WTC11 (cell line): ENCODE results near the gene ERC2. TPM values are rescaled to one million over a fixed set of nuclear protein-coding genes. Genes with fewer than 3 reads are reported as not detected.

ENCODE experiments used
- ATAC-seq: fragments of 200-7000 bp; cut with Tn5 transposase; 2 replicates; pipeline ENCODE4 v1.10.0; 2021; ENCODE audit warnings: mild to moderate bottlenecking, moderate library complexity
- CTCF ChIA-PET: fragments of 300-600 bp; sonication (Branson Sonifier 250); formaldehyde crosslinking; loops from one replicate; lab custom pipeline; 2021; ENCODE audit warnings: antibody characterized with exemption; lab: Charles Lee
- POLR2A ChIA-PET: fragments of 350-600 bp; sonication (Branson Sonifier 250); formaldehyde crosslinking; loops from one replicate; lab custom pipeline; 2021; ENCODE audit warnings: antibody characterized with exemption; lab: Charles Lee
- DNase-seq: peaks from one replicate; pipeline ENCODE4 v3.0.0; 2021; ENCODE audit warnings: low spot score
- H3K27ac Mint-ChIP-seq: 2 replicates; pipeline ENCODE4 v1.8.0; 2021; ENCODE audit warnings: mixed read lengths
- H3K27me3 Mint-ChIP-seq: 2 replicates; pipeline ENCODE4 v1.8.0; 2021; ENCODE audit warnings: low read depth, mild to moderate bottlenecking, moderate library complexity, mixed read lengths
- H3K36me3 Mint-ChIP-seq: 2 replicates; pipeline ENCODE4 v1.8.0; 2021; ENCODE audit warnings: mixed read lengths
- H3K4me1 Mint-ChIP-seq: 2 replicates; pipeline ENCODE4 v1.8.0; 2022; ENCODE audit warnings: mixed read lengths
- H3K4me3 Mint-ChIP-seq: 2 replicates; pipeline ENCODE4 v1.8.0; 2021; ENCODE audit warnings: mild to moderate bottlenecking, moderate library complexity, mixed read lengths
- H3K9me3 Mint-ChIP-seq: 2 replicates; pipeline ENCODE4 v1.8.0; 2021; ENCODE audit warnings: mixed read lengths
- CREB1 ChIP-seq: sonication (generic); formaldehyde crosslinking; IDR thresholded peaks from 2 replicates; pipeline ENCODE4 v1.8.0; 2023; ENCODE audit warnings: mild to moderate bottlenecking, missing genetic modification reagents
- E2F1 ChIP-seq: sonication (generic); formaldehyde crosslinking; IDR thresholded peaks from 2 replicates; pipeline ENCODE4 v1.8.0; 2022; ENCODE audit warnings: mild to moderate bottlenecking, missing genetic modification reagents
- ELF4 ChIP-seq: sonication (generic); formaldehyde crosslinking; IDR thresholded peaks from 2 replicates; pipeline ENCODE4 v1.8.1; 2022; ENCODE audit warnings: low read depth, mild to moderate bottlenecking, moderate library complexity, missing genetic modification reagents
- FOXJ3 ChIP-seq: sonication (generic); formaldehyde crosslinking; IDR thresholded peaks from 2 replicates; pipeline ENCODE4 v1.9.0; 2021; ENCODE audit warnings: missing genetic modification reagents, mild to moderate bottlenecking, borderline replicate concordance
- FOXK1 ChIP-seq: sonication (generic); formaldehyde crosslinking; IDR thresholded peaks from 2 replicates; pipeline ENCODE4 v1.8.0; 2022; ENCODE audit warnings: mild to moderate bottlenecking, moderate library complexity, missing genetic modification reagents
- FOXP1 ChIP-seq: sonication (generic); formaldehyde crosslinking; IDR thresholded peaks from 2 replicates; pipeline ENCODE4 v1.8.0; 2022; ENCODE audit warnings: missing genetic modification reagents, mild to moderate bottlenecking, moderate library complexity, borderline replicate concordance
- GRHL2 ChIP-seq: fragments of 250-450 bp; sonication (Bioruptor Pico); IDR thresholded peaks from 2 replicates; pipeline ENCODE4 v1.8.0; 2022; ENCODE audit warnings: mild to moderate bottlenecking, moderate library complexity; ENCODE audit not compliant: insufficient replicate concordance, severe bottlenecking
- HMGXB4 ChIP-seq: sonication (generic); formaldehyde crosslinking; IDR thresholded peaks from 2 replicates; pipeline ENCODE4 v1.8.1; 2023; ENCODE audit warnings: mild to moderate bottlenecking, moderate library complexity, missing genetic modification reagents
- JAZF1 ChIP-seq: fragments of 250-450 bp; sonication (Bioruptor Pico); IDR thresholded peaks from 2 replicates; pipeline ENCODE4 v1.9.0; 2021; ENCODE audit warnings: moderate library complexity, mild to moderate bottlenecking, inconsistent platforms
- JUN ChIP-seq: sonication (generic); formaldehyde crosslinking; IDR thresholded peaks from 2 replicates; pipeline ENCODE4 v1.8.0; 2023; ENCODE audit warnings: mild to moderate bottlenecking, missing genetic modification reagents
- MXD4 ChIP-seq: fragments of 250-450 bp; sonication (Bioruptor Pico); IDR thresholded peaks from 2 replicates; pipeline ENCODE4 v1.8.0; 2021; ENCODE audit warnings: mild to moderate bottlenecking, moderate library complexity, borderline replicate concordance
- MYBL2 ChIP-seq: sonication (generic); formaldehyde crosslinking; IDR thresholded peaks from 2 replicates; pipeline ENCODE4 v1.8.1; 2023; ENCODE audit warnings: mild to moderate bottlenecking, moderate library complexity, missing genetic modification reagents
- NFE2L1 ChIP-seq: sonication (generic); formaldehyde crosslinking; IDR thresholded peaks from 2 replicates; pipeline ENCODE4 v1.8.1; 2023; ENCODE audit warnings: missing genetic modification reagents
- NFYB ChIP-seq: sonication (generic); formaldehyde crosslinking; conservative IDR thresholded peaks from 2 replicates; pipeline ENCODE4 v1.8.0; 2022; ENCODE audit warnings: low read depth, missing genetic modification reagents
- NR3C1 ChIP-seq: sonication (generic); formaldehyde crosslinking; conservative IDR thresholded peaks from 2 replicates; pipeline ENCODE4 v1.8.1; 2023; ENCODE audit warnings: low read depth, mild to moderate bottlenecking, missing genetic modification reagents
- PRRX2 ChIP-seq: fragments of 250-450 bp; sonication (Bioruptor Pico); IDR thresholded peaks from 2 replicates; pipeline ENCODE4 v1.8.0; 2021; ENCODE audit warnings: mild to moderate bottlenecking
- TCF7 ChIP-seq: sonication (generic); formaldehyde crosslinking; IDR thresholded peaks from 2 replicates; pipeline ENCODE4 v1.8.0; 2022; ENCODE audit warnings: mild to moderate bottlenecking, low read depth, missing genetic modification reagents, moderate library complexity
- ZBTB21 ChIP-seq: sonication (generic); formaldehyde crosslinking; IDR thresholded peaks from 2 replicates; pipeline ENCODE4 v1.8.1; 2023; ENCODE audit warnings: mild to moderate bottlenecking, missing genetic modification reagents, borderline replicate concordance
- ZNF138 ChIP-seq: sonication (generic); formaldehyde crosslinking; conservative IDR thresholded peaks from 2 replicates; pipeline ENCODE4 v1.8.1; 2022; ENCODE audit warnings: mild to moderate bottlenecking, moderate library complexity, missing genetic modification reagents
- ZNF219 ChIP-seq: sonication (generic); formaldehyde crosslinking; IDR thresholded peaks from 2 replicates; pipeline ENCODE4 v1.8.0; 2023; ENCODE audit warnings: missing genetic modification reagents, mild to moderate bottlenecking, borderline replicate concordance
- ZNF232 ChIP-seq: sonication (generic); formaldehyde crosslinking; IDR thresholded peaks from 2 replicates; pipeline ENCODE4 v1.8.0; 2022; ENCODE audit warnings: mild to moderate bottlenecking, missing genetic modification reagents
- ZNF396 ChIP-seq: fragments of 250-450 bp; sonication (Bioruptor Pico); IDR thresholded peaks from 2 replicates; pipeline ENCODE4 v1.8.0; 2021; ENCODE audit warnings: mild to moderate bottlenecking, moderate library complexity, borderline replicate concordance
- ZNF416 ChIP-seq: fragments of 250-450 bp; sonication (Bioruptor Pico); IDR thresholded peaks from 2 replicates; pipeline ENCODE4 v1.9.0; 2021; ENCODE audit warnings: mild to moderate bottlenecking, inconsistent platforms
- ZNF423 ChIP-seq: fragments of 250-450 bp; sonication (Bioruptor Pico); IDR thresholded peaks from 2 replicates; pipeline ENCODE4 v2.1.2; 2022; ENCODE audit warnings: mild to moderate bottlenecking, moderate library complexity
- total RNA-seq: library from RNA; stranded (reverse); gene quantifications from 3 replicates; pipeline ENCODE4 v1.2.3, GENCODE V29; 2021
- TF ChIP-seq, protein P1 (sequence below): sonication (generic); formaldehyde crosslinking; conservative IDR thresholded peaks from 2 replicates; pipeline ENCODE4 v1.8.1; 2023; ENCODE audit warnings: mild to moderate bottlenecking, low read depth, missing genetic modification reagents, moderate library complexity
- TF ChIP-seq, protein P2 (sequence below): sonication (generic); formaldehyde crosslinking; IDR thresholded peaks from 2 replicates; pipeline ENCODE4 v1.8.1; 2022; ENCODE audit warnings: low read depth, mild to moderate bottlenecking, moderate library complexity, missing genetic modification reagents, borderline replicate concordance
- TF ChIP-seq, protein P3 (sequence below): sonication (generic); formaldehyde crosslinking; IDR thresholded peaks from 2 replicates; pipeline ENCODE4 v1.8.1; 2023; ENCODE audit warnings: mild to moderate bottlenecking, missing genetic modification reagents, moderate library complexity

ERC2 gene
- total RNA-seq, 1 experiment from 2014 or later, result 23.5 TPM

DNA sequence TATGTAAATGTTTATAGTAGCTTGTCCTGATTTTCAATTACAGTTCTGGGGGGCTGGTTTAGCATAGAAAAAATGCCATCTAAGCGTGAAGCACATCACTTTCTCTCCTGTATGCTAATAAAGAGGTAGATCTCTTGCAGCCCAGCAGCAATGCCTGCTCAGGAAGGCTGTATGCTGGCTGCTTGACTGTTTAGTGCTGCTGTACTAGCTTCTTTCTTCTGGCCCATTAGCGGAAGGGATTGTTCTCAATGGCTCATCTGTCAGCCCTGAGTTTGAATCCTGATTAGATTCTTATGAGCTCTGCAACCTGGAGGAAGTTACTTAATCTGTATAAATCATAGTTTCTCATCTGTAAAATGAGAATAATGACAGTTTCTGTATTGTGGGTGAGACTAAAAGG is 478.9 kb downstream of the ERC2 start:
- Mint-ChIP-seq H3K27ac (no peak overlapping the region), H3K4me1 (peaks cover 31% of the 10 kb centered on the region), H3K36me3 (0 out of 2 replicates have a peak, but pooled peaks cover 2% of the 10 kb centered on the region), H3K4me3 (no peak overlapping the region), H3K27me3 (no peaks in the 10 kb centered on the region), H3K9me3 (no peaks in the 10 kb centered on the region)
- ChIA-PET POLR2A (no interaction called here), CTCF (interaction anchor here (1.5 kb wide), 1 partner anchor 270 kb away, joined by 3 read pairs; no protein-coding TSS in a partner anchor)
- ATAC-seq (peak; percentile 55), DNase-seq (no peak)
- no peak for TF ChIP-seq ZNF232 (CRISPR knock-in tag)
- no peak for TF ChIP-seq NFE2L1
- no peak for TF ChIP-seq ELF4 (CRISPR knock-in tag)
- no peak for TF ChIP-seq ZNF396
- no peak for TF ChIP-seq NFYB (CRISPR knock-in tag)
- TF ChIP-seq FOXK1, result no peak
- no peak for TF ChIP-seq NR3C1
- TF ChIP-seq JUN, result no peak
- TF ChIP-seq FOXP1 (CRISPR knock-in tag), result no peak
- no peak for TF ChIP-seq ZNF138 (CRISPR knock-in tag)
- no peak for TF ChIP-seq JAZF1 (CRISPR knock-in tag)
- TF ChIP-seq, protein P1, sequence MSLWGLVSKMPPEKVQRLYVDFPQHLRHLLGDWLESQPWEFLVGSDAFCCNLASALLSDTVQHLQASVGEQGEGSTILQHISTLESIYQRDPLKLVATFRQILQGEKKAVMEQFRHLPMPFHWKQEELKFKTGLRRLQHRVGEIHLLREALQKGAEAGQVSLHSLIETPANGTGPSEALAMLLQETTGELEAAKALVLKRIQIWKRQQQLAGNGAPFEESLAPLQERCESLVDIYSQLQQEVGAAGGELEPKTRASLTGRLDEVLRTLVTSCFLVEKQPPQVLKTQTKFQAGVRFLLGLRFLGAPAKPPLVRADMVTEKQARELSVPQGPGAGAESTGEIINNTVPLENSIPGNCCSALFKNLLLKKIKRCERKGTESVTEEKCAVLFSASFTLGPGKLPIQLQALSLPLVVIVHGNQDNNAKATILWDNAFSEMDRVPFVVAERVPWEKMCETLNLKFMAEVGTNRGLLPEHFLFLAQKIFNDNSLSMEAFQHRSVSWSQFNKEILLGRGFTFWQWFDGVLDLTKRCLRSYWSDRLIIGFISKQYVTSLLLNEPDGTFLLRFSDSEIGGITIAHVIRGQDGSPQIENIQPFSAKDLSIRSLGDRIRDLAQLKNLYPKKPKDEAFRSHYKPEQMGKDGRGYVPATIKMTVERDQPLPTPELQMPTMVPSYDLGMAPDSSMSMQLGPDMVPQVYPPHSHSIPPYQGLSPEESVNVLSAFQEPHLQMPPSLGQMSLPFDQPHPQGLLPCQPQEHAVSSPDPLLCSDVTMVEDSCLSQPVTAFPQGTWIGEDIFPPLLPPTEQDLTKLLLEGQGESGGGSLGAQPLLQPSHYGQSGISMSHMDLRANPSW, result no peak
- TF ChIP-seq ZNF416 (CRISPR knock-in tag), result no peak

DNA sequence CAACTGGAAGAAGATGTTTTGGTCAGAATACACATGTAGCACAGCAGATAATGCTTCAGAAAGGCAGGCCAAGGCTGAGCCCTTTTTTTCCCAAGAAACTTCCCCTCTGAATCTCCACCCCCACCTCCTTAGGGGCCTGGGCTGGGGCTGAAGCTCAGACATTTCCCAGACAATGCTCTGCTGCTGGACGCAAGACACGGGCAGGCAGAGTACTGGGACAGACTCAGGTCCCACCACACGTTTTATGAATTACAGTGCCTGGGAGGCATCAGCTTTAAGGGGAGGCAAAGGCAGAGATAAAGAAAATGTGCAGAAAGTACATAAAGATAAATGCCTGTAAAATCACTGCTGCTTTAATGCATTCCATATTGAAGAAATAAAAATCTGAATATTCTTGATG is 479.4 kb downstream of the ERC2 start:
- 0 out of 2 replicates have a peak, but pooled peaks cover 2% of the 10 kb centered on the region for H3K36me3 Mint-ChIP-seq
- peaks cover 27% of the 10 kb centered on the region for H3K4me1 Mint-ChIP-seq
- H3K4me3 Mint-ChIP-seq, result no peak overlapping the region
- CTCF ChIA-PET, result interaction anchor here (1.5 kb wide), 1 partner anchor 271 kb away, joined by 3 read pairs; no protein-coding TSS in a partner anchor
- no peaks in the 10 kb centered on the region for H3K27me3 Mint-ChIP-seq
- peak; percentile 76 for ATAC-seq
- DNase-seq, result no peak
- TF ChIP-seq, protein P2, sequence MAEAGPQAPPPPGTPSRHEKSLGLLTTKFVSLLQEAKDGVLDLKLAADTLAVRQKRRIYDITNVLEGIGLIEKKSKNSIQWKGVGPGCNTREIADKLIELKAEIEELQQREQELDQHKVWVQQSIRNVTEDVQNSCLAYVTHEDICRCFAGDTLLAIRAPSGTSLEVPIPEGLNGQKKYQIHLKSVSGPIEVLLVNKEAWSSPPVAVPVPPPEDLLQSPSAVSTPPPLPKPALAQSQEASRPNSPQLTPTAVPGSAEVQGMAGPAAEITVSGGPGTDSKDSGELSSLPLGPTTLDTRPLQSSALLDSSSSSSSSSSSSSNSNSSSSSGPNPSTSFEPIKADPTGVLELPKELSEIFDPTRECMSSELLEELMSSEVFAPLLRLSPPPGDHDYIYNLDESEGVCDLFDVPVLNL (CRISPR knock-in tag), result no peak
- TF ChIP-seq PRRX2 (CRISPR knock-in tag) (no peak), E2F1 (CRISPR knock-in tag) (no peak), MYBL2 (CRISPR knock-in tag) (no peak), ZNF423 (CRISPR knock-in tag) (no peak), GRHL2 (no peak), TCF7 (CRISPR knock-in tag) (no peak), ZBTB21 (CRISPR knock-in tag) (no peak)
- POLR2A ChIA-PET, result no interaction called here
- no peak overlapping the region for H3K27ac Mint-ChIP-seq
- H3K9me3 Mint-ChIP-seq, result no peaks in the 10 kb centered on the region

DNA sequence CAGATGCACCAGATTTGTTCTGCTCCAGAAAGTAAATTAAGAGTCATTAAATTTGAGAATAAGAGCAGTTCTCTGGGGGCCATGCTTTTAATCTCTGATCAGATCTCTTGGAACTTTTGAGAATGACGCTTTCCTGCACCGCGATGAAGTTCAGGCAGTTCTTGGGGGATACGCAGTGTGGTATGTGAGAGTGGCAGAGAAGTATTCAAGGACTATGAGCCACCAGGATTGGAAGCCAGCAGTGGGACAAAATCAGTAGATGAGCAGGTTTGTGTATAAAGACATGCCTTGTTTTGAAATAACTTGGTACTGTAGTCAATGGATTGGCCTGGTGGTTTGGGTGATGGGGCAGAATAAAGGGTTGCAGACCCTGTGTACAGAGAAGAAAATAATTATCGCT is 483.6 kb downstream of the ERC2 start:
- no peaks in the 10 kb centered on the region for H3K9me3 Mint-ChIP-seq
- no peak overlapping the region for H3K4me3 Mint-ChIP-seq
- POLR2A ChIA-PET, result no interaction called here
- peaks cover 34% of the 10 kb centered on the region for H3K4me1 Mint-ChIP-seq
- ATAC-seq, result no peak
- no peaks in the 10 kb centered on the region for H3K27me3 Mint-ChIP-seq
- DNase-seq, result no peak
- H3K27ac Mint-ChIP-seq, result no peak overlapping the region
- H3K36me3 Mint-ChIP-seq, result no peaks in the 10 kb centered on the region
- CTCF ChIA-PET, result no interaction called here
- TF ChIP-seq ZNF219, result no peak
- no peak for TF ChIP-seq FOXJ3
- no peak for TF ChIP-seq HMGXB4 (CRISPR knock-in tag)
- TF ChIP-seq GRHL2, result no peak
- no peak for TF ChIP-seq MXD4 (CRISPR knock-in tag)
- no peak for TF ChIP-seq CREB1 (CRISPR knock-in tag)
- TF ChIP-seq, protein P3, sequence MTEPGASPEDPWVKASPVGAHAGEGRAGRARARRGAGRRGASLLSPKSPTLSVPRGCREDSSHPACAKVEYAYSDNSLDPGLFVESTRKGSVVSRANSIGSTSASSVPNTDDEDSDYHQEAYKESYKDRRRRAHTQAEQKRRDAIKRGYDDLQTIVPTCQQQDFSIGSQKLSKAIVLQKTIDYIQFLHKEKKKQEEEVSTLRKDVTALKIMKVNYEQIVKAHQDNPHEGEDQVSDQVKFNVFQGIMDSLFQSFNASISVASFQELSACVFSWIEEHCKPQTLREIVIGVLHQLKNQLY (CRISPR knock-in tag), result no peak
